Upper lobe of left lung (tissue), 6 donors: ENCODE results near the gene RCE1. TPM values are rescaled to one million over a fixed set of nuclear protein-coding genes. Genes with fewer than 3 reads are reported as not detected.
A peak's percentile ranks its signal among the peaks of the same experiment; 100 is the strongest.

Source experiments
- ATAC-seq, 2 donors: fragments of 200-7000 bp; cut with Tn5 transposase; one replicate each; pipeline ENCODE4 v1.9.1; 2022; ENCODE audit warnings: mild to moderate bottlenecking in 2 of 2, moderate library complexity in 2 of 2; ENCODE audit not compliant: low FRiP score in 2 of 2
- DNase-seq, 2 donors: peaks; one replicate each; pipeline ENCODE4 v3.0.0-alpha.2; 2019 to 2020
- H3K27ac ChIP-seq, 4 donors: fragments of 200-600 bp; sonication (generic); one replicate each; pipeline ENCODE4 v1.5.1; 2016 to 2019
- H3K27me3 ChIP-seq, 4 donors: fragments of 200-600 bp; sonication (generic); one replicate each; pipeline ENCODE4 v1.5.1; 2017 to 2019
- H3K36me3 ChIP-seq, 4 donors: fragments of 200-600 bp; sonication (generic); one replicate each; pipeline ENCODE4 v1.5.1; 2016 to 2019
- H3K4me1 ChIP-seq, 4 donors: fragments of 200-600 bp; sonication (generic); one replicate each; pipeline ENCODE4 v1.5.1; 2018 to 2019
- H3K4me3 ChIP-seq, 4 donors: fragments of 200-600 bp; sonication (generic); one replicate each; pipeline ENCODE4 v1.5.1; 2017 to 2019; ENCODE audit warnings: mild to moderate bottlenecking in 2 of 4, moderate library complexity in 1 of 4
- H3K9me3 ChIP-seq, 4 donors: fragments of 200-600 bp; sonication (generic); one replicate each; pipeline ENCODE4 v1.5.1; 2018 to 2019
- EP300 ChIP-seq, 4 donors: sonication (generic); formaldehyde crosslinking; IDR thresholded peaks; one replicate each; pipeline ENCODE4 v1.5.1; 2017; ENCODE audit warnings: antibody characterized with exemption in 4 of 4, control low read depth in 2 of 4
- POLR2A ChIP-seq, 4 donors: fragments of 450-650 bp; IDR thresholded peaks; one replicate each; pipeline ENCODE4 v1.5.1; 2016 to 2017; ENCODE audit warnings: antibody characterized with exemption in 4 of 4, mild to moderate bottlenecking in 2 of 4
- POLR2AphosphoS5 ChIP-seq, 2 donors: sonication (generic); formaldehyde crosslinking; IDR thresholded peaks; one replicate each; pipeline ENCODE4 v1.5.1; 2017; ENCODE audit warnings: antibody characterized with exemption in 2 of 2
- WGBS, 2 donors: methylation state at CpG; one replicate each; pipeline ENCODE4 v1.1.5; 2017 to 2018; 5-methylcytosine and 5-hydroxymethylcytosine counted together
- total RNA-seq, 6 donors: library from RNA; depleted of rRNA in 4 of 6; stranded (reverse); fragments of >200 nt in 4 of 6; gene quantifications; one replicate each; pipeline versions ENCODE4 v1.1.0 to v1.2.1, GENCODE V29; 2016 to 2021
- TF ChIP-seq, protein P1 (sequence below), 6 experiments: fragments of 450-650 bp in 4 of 6; fragments of 200-600 bp in 2 of 6; sonication (generic) in 2 of 6; IDR thresholded peaks; one replicate each; pipeline ENCODE4 v1.5.1; 2016 to 2019; ENCODE audit warnings: antibody characterized with exemption in 6 of 6
- donor health status: DM: no; HTN: no; CAD: no; lungs with moderate emphysema.
- donor health status: DM: no; HTN: yes; CAD: no; lungs with severe emphysema.

Gene RCE1
- total RNA-seq, 6 donors from 2014 or later = 7.2 to 28.6 (median 17.5) TPM

DNA sequence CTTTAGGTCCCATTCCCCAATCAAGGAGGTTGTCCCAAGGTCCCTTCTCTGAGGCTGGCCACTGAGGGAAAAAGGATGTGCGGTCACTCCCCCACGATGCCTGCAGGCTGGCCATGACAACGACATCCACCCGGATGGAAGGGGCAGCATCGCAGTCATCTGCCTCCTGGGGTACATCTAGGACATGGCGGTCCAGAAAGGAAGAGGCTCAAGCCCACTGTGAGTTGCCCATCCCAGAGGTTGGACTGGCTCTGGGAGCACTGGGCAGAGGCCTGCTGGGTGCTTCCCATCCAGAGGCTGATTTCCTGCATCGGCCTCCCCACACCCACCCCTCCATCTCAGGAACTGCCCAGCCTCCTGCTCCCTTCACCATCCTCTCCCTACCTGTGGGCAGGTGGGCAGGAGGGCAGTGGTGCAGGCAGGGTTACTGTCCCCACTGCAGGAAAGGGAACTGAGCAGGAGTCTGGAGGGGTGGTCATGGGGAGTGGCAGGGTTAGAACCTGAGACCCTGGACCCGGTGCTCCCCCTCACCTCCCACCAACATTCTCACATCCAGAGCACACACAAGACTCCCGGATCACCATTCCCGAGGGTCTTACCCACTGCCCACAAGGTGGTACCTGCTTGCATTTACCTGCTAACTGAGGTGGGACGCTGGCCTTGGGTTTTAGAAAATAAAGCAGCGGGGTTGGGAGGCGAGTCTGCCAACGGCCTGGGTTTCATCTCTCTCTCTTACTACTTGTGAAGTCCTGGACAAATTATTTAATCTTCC, 4.4 kb downstream of the RCE1 start:
- WGBS, 2 donors = 86 to 91% methylated on average over 12 to 14 of the region's 14 CpGs
- H3K9me3 ChIP-seq = no peaks in the 10 kb centered on the region
- no peak overlapping the region for H3K27ac ChIP-seq
- ATAC-seq = no peak
- H3K4me3 ChIP-seq = no peak overlapping the region
- TF ChIP-seq, protein P1, sequence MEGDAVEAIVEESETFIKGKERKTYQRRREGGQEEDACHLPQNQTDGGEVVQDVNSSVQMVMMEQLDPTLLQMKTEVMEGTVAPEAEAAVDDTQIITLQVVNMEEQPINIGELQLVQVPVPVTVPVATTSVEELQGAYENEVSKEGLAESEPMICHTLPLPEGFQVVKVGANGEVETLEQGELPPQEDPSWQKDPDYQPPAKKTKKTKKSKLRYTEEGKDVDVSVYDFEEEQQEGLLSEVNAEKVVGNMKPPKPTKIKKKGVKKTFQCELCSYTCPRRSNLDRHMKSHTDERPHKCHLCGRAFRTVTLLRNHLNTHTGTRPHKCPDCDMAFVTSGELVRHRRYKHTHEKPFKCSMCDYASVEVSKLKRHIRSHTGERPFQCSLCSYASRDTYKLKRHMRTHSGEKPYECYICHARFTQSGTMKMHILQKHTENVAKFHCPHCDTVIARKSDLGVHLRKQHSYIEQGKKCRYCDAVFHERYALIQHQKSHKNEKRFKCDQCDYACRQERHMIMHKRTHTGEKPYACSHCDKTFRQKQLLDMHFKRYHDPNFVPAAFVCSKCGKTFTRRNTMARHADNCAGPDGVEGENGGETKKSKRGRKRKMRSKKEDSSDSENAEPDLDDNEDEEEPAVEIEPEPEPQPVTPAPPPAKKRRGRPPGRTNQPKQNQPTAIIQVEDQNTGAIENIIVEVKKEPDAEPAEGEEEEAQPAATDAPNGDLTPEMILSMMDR (IDR thresholded peaks at IDR 0.05) = no peak
- no peak for TF ChIP-seq POLR2AphosphoS5 (IDR thresholded peaks at IDR 0.05)
- TF ChIP-seq POLR2A (IDR thresholded peaks at IDR 0.05) = no peak
- TF ChIP-seq EP300 (IDR thresholded peaks at IDR 0.05) = no peak
- DNase-seq = peak in 1 of 2 donors; percentile 14
- H3K27me3 ChIP-seq = no peaks in the 10 kb centered on the region
- H3K4me1 ChIP-seq = peaks cover 12 to 16% (median 14%) of the 10 kb centered on the region in 4 donors
- peaks cover 0 to 40% (median 28%) of the 10 kb centered on the region in 4 donors for H3K36me3 ChIP-seq

DNA sequence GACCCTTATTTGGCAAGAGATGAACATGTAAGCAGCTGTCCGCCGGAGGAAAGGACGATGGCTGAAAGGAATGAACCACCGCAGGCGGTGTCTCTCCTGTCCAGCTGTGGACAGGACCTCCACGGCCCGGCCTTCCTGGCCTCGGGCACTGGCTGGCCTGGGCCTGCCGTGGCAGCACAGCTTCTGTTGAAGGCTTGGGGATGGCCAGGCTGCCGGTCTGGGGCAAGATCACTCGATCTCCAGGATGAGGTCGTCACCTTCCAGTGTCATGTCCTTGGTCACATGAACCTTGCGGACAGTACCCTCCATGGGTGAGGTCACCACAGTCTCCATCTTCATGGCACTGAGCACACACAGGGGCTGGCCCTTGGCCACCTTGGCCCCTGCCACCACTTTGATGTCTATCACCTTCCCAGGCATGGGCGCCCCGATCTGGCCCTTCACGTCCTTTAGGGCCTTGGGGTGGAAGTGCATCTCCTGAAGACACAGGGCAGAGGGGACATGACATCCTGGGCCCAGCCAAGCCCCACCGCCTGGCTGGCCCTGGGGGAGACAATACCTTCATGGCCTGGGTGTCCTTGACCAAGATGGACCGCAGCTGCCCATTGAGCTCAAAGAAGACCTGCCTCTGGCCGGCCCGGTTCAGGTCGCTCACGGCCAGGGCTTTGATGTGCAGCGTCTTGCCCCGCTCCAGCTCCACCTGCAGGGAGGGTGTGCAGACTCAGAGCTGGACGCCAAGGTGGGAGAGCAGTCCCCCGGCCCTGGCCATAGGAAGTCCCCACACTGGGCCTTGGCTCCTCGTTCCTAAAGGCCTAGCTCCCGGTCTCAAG, 5.6 kb downstream of the RCE1 start:
- peak; percentile 7 to 69 for DNase-seq

DNA sequence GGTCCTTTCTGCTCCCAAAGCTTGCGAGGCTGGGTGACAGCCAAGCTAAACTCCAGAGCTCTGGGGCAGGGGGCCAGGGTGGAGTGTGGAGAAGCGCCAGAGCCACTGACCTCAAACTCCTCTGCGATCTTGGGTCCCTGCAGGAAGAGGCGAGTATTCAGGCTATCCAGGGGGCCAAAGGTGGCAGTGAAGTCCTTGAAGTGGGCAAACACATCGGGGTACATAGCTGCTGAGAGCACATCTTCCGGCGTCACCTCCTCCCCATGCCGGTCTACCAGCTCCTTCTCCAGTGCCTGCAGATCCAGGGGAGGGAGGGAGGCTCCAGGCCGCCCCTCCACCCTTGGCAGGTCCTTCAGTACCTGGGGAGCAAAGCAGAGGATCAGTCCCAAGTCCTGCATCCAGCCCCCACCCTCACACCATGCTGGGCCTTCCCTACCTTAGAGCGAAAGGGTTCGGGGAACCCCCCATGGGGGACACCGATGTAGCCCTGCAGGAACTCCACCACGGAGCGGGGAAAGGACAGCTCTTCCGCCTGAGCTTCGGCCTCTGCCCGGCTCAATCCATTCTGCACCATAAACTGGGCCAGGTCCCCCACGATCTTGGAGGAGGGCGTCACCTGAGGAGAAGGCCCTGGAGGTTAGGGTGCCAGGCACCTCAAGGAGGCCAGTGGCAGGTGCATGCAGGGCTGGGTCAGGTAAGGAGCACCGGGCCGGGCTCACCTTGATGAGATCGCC, 6.4 kb downstream of the RCE1 start:
- peaks cover 0 to 40% (median 28%) of the 10 kb centered on the region in 4 donors for H3K36me3 ChIP-seq
- TF ChIP-seq, protein P1 (IDR thresholded peaks at IDR 0.05) = no peak
- TF ChIP-seq POLR2AphosphoS5 (IDR thresholded peaks at IDR 0.05) (no peak), POLR2A (IDR thresholded peaks at IDR 0.05) (no peak), EP300 (IDR thresholded peaks at IDR 0.05) (no peak)
- no peaks in the 10 kb centered on the region for H3K27me3 ChIP-seq
- H3K4me3 ChIP-seq = no peak overlapping the region
- DNase-seq = no peak
- WGBS, 2 donors = 87 to 91% methylated on average over 16 to 22 of the region's 22 CpGs
- H3K27ac ChIP-seq = no peak overlapping the region
- ATAC-seq = no peak
- H3K9me3 ChIP-seq = no peaks in the 10 kb centered on the region
- H3K4me1 ChIP-seq = peaks cover 1 to 5% (median 3%) of the 10 kb centered on the region in 4 donors

More for the DNA sequence above, 5.6 kb downstream of the RCE1 start:
- peaks cover 0 to 40% (median 28%) of the 10 kb centered on the region in 4 donors for H3K36me3 ChIP-seq
- H3K9me3 ChIP-seq = no peaks in the 10 kb centered on the region
- H3K27me3 ChIP-seq = no peaks in the 10 kb centered on the region
- peaks cover 9 to 13% (median 11%) of the 10 kb centered on the region in 4 donors for H3K4me1 ChIP-seq
- no peak overlapping the region for H3K4me3 ChIP-seq
- ATAC-seq = no peak
- TF ChIP-seq POLR2A (IDR thresholded peaks at IDR 0.05) = no peak
- TF ChIP-seq, protein P1 (IDR thresholded peaks at IDR 0.05) = no peak
- TF ChIP-seq EP300 (IDR thresholded peaks at IDR 0.05) = no peak
- no peak for TF ChIP-seq POLR2AphosphoS5 (IDR thresholded peaks at IDR 0.05)
- H3K27ac ChIP-seq = no peak overlapping the region
- WGBS, 2 donors = 50 to 90% methylated on average over 1 to 17 of the region's 28 CpGs

DNA sequence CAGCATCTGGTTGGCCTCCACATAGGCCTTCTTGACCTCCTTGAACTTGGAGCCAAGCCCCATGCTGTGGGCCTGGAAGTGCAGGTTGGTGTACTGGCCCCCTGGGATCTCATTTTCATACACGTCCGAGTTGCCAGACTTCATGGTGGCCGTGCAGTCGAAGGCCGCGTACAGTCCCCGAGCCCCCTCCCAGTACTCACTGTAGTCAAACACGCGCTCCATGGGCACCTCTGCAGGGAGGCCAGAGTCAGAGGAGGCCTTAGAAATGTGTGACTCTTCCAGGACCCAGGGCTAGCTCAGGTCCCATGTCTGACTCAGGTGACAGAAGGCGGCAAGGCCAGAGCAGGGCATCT, 7.0 kb downstream of the RCE1 start:
- H3K4me1 ChIP-seq = peaks cover under 1 to 3% (median 1%) of the 10 kb centered on the region in 4 donors
- H3K36me3 ChIP-seq = peaks cover 0 to 35% (median 27%) of the 10 kb centered on the region in 4 donors
- DNase-seq = no peak
- ATAC-seq = no peak
- no peaks in the 10 kb centered on the region for H3K9me3 ChIP-seq
- no peak overlapping the region for H3K4me3 ChIP-seq
- H3K27ac ChIP-seq = no peak overlapping the region
- TF ChIP-seq POLR2A (IDR thresholded peaks at IDR 0.05) (no peak), EP300 (IDR thresholded peaks at IDR 0.05) (no peak), POLR2AphosphoS5 (IDR thresholded peaks at IDR 0.05) (no peak)
- TF ChIP-seq, protein P1 (IDR thresholded peaks at IDR 0.05) = no peak
- WGBS, 2 donors = 97% methylated on average over 10 of the region's 10 CpGs; no CpG with 5 or more reads in 1 of the 2 donors
- H3K27me3 ChIP-seq = no peaks in the 10 kb centered on the region
